KMS-11 (cell line): ENCODE data around the gene NKAIN4.

Experiments
- H2AFZ ChIP-seq: fragments of 200-600 bp; sonication (generic); 2 replicates; pipeline ENCODE4 v1.6.1; 2016; ENCODE audit warnings: antibody characterized with exemption, mixed run types, low read depth
- H3K27ac ChIP-seq: fragments of 200-600 bp; sonication (generic); 2 replicates; pipeline ENCODE4 v1.6.1; 2016; ENCODE audit warnings: mild to moderate bottlenecking, mixed run types
- H3K27me3 ChIP-seq: fragments of 200-600 bp; sonication (generic); 2 replicates; pipeline ENCODE4 v1.6.1; 2017; ENCODE audit warnings: mild to moderate bottlenecking, low read depth, mixed run types, moderate library complexity; ENCODE audit not compliant: insufficient read depth
- H3K36me3 ChIP-seq: fragments of 200-600 bp; sonication (generic); 2 replicates; pipeline ENCODE4 v1.6.1; 2017; ENCODE audit warnings: mild to moderate bottlenecking, mixed run types; ENCODE audit not compliant: insufficient read depth
- H3K4me1 ChIP-seq: fragments of 200-600 bp; sonication (generic); 2 replicates; pipeline ENCODE4 v1.6.1; 2016; ENCODE audit warnings: mild to moderate bottlenecking, low read depth, mixed run types; ENCODE audit not compliant: poor library complexity, severe bottlenecking
- H3K4me2 ChIP-seq: fragments of 200-600 bp; sonication (generic); 2 replicates; pipeline ENCODE4 v1.7.0; 2016; ENCODE audit warnings: mild to moderate bottlenecking, mixed run types
- H3K4me3 ChIP-seq: fragments of 200-600 bp; sonication (generic); IDR thresholded peaks from 2 replicates; pipeline ENCODE4 v1.6.1; 2017; ENCODE audit warnings: low read depth, low read length, mixed read lengths; ENCODE audit not compliant: insufficient read depth
- H3K79me2 ChIP-seq: fragments of 200-600 bp; sonication (generic); 2 replicates; pipeline ENCODE4 v1.6.1; 2016; ENCODE audit warnings: low read depth, mixed run types; ENCODE audit not compliant: insufficient read depth
- H3K9ac ChIP-seq: fragments of 200-600 bp; sonication (generic); 2 replicates; pipeline ENCODE4 v1.6.1; 2016; ENCODE audit warnings: mild to moderate bottlenecking, mixed run types
- H4K20me1 ChIP-seq: fragments of 200-600 bp; sonication (generic); 2 replicates; pipeline ENCODE4 v1.6.1; 2016; ENCODE audit warnings: mild to moderate bottlenecking, mixed run types; ENCODE audit not compliant: insufficient read depth
- TF ChIP-seq, protein P1 (sequence below): fragments of 200-600 bp; sonication (generic); conservative IDR thresholded peaks from 2 replicates; pipeline ENCODE4 v1.6.1; 2017; ENCODE audit warnings: low read depth, mild to moderate bottlenecking, antibody characterized with exemption, low read length, moderate library complexity, mixed read lengths

NKAIN4 gene

DNA sequence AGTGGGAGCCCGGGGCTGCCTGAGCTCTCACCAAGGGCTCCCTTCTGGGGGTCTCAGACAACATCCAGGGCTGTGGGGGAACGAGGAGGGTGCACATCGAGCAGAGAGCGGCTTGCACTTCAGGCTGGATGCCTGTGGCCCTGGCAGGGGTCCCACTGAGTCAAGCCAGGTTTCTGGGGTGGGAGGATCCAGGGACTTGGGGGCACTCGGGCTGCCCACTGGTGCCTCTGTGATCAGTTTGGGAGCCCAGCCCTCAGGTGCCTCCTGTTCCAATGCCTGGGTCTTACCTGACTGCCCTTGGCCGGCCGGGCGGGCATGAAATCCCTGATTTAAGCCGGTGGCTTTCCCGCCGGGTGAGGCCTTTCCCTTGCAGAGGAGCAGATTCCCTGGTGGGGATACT lies 39.2 kb upstream of the NKAIN4 start:
- Histone ChIP-seq H3K9ac (no peak overlapping the region), H3K4me1 (peaks cover 3% of the 10 kb centered on the region), H4K20me1 (no peaks in the 10 kb centered on the region), H2AFZ (no peak overlapping the region), H3K4me2 (no peak overlapping the region), H3K4me3 (no peak overlapping the region), H3K27ac (no peak overlapping the region), H3K27me3 (peaks cover 72% of the 10 kb centered on the region), H3K36me3 (no peaks in the 10 kb centered on the region), H3K79me2 (no peaks in the 10 kb centered on the region)
- TF ChIP-seq, protein P1, sequence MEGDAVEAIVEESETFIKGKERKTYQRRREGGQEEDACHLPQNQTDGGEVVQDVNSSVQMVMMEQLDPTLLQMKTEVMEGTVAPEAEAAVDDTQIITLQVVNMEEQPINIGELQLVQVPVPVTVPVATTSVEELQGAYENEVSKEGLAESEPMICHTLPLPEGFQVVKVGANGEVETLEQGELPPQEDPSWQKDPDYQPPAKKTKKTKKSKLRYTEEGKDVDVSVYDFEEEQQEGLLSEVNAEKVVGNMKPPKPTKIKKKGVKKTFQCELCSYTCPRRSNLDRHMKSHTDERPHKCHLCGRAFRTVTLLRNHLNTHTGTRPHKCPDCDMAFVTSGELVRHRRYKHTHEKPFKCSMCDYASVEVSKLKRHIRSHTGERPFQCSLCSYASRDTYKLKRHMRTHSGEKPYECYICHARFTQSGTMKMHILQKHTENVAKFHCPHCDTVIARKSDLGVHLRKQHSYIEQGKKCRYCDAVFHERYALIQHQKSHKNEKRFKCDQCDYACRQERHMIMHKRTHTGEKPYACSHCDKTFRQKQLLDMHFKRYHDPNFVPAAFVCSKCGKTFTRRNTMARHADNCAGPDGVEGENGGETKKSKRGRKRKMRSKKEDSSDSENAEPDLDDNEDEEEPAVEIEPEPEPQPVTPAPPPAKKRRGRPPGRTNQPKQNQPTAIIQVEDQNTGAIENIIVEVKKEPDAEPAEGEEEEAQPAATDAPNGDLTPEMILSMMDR, result no peak

DNA sequence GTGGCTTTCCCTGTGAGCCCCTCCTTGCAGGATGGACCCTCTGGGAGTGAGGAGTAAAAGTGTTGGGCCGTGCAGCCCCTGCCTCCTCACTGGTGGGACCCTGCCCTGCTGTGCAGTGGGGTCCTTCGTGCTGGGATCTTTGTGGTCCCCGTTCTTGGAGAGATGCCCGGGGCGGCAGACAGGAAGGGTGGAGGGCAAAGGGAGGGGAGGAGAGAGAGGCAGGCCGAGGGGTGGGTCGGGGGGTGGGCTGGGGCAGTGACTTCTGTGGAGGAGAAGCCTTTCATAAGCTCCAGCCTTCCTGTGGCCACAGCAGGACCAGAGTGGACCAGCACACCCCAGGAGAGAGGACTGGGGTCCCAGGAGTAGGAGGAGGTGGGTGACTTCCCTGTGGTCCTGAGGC lies 38.6 kb upstream of the NKAIN4 start, which contains the start of gene COL20A1:
Gene COL20A1 (plus strand): TSS at position 283 of the 400 bp plus-strand sequence. CDS start 1,922 bp downstream, outside the sequence.
- no peak within 1 kb of the TSS for H3K9ac ChIP-seq
- H3K36me3 ChIP-seq, result no peaks in the 10 kb centered on the region
- H4K20me1 ChIP-seq, result no peaks in the 10 kb centered on the region
- H3K27me3 ChIP-seq, result peaks cover 66% of the 10 kb centered on the region
- TF ChIP-seq, protein P1, result no peak
- H3K4me2 ChIP-seq, result no peak within 1 kb of the TSS
- peaks cover 3% of the 10 kb centered on the region for H3K4me1 ChIP-seq
- no peak within 1 kb of the TSS for H2AFZ ChIP-seq
- H3K27ac ChIP-seq, result no peak within 1 kb of the TSS
- H3K4me3 ChIP-seq, result no peak within 1 kb of the TSS
- H3K79me2 ChIP-seq, result no peaks in the 10 kb centered on the region

DNA sequence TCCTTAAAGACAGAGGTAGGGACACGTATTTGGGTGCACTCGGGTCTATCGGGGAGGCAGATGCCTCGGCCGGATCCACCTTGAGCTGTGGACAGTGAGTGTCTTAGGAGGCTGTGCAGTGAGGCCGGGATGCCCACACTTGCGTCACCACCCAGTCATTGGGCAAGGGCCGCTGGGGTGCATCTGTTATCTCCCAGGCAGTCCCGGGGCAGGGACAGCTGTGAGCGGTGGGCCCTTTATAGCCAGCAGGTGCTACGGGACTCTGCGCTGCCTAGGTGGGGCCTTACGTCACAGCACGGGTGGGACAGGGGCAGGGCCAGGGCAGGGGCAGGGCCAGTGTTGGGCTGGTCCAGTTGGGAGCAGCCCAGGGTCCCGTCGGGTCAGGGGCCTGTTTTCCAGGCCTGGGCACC lies 38.0 kb upstream of the NKAIN4 start:
- Histone ChIP-seq H3K4me2 (no peak overlapping the region), H3K36me3 (no peaks in the 10 kb centered on the region), H3K79me2 (no peaks in the 10 kb centered on the region), H3K4me1 (peaks cover 3% of the 10 kb centered on the region), H3K27ac (no peak overlapping the region), H2AFZ (no peak overlapping the region), H3K9ac (no peak overlapping the region), H4K20me1 (no peaks in the 10 kb centered on the region), H3K4me3 (no peak overlapping the region), H3K27me3 (peaks cover 60% of the 10 kb centered on the region)
- TF ChIP-seq, protein P1, result no peak

DNA sequence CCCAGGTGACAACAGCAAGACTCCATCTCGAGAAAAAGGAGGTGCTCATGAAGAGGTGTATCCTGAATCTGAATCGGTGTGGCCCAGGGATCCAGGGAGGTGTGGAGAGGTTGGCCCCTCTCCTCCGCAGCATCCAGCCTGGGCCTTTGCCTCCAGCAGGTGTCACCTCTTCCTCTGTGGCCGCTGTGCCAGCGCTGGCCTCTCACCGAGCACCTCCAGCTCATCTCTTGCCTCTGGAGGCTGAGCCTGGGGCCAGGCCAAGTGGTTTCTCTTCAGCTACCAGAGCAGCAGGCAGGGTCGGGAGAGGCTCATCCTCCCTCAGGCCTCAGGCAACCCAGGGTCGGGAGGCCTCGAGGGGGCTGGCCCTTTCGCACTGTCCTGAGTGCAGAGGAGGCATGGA lies 37.5 kb upstream of the NKAIN4 start:
- Histone ChIP-seq H2AFZ (no peak overlapping the region), H3K9ac (no peak overlapping the region), H3K79me2 (no peaks in the 10 kb centered on the region), H4K20me1 (no peaks in the 10 kb centered on the region), H3K4me2 (no peak overlapping the region), H3K36me3 (no peaks in the 10 kb centered on the region), H3K27ac (no peak overlapping the region), H3K27me3 (peaks cover 56% of the 10 kb centered on the region), H3K4me3 (no peak overlapping the region), H3K4me1 (peaks cover 3% of the 10 kb centered on the region)
- TF ChIP-seq, protein P1, result no peak
